OCI-LY3 (cell line): Measurements from ENCODE around the gene ANKMY2.

Experiments
- H2AFZ ChIP-seq: fragments of 200-600, 300-600 bp; shearing (Covaris generic); 2 replicates; pipeline ENCODE4 v1.6.0; 2014; ENCODE audit warnings: antibody characterized with exemption, low read depth, low read length
- H3K27ac ChIP-seq: fragments of 200-600, 300-600 bp; sonication (generic); 2 replicates; pipeline ENCODE4 v1.5.1; 2014; ENCODE audit warnings: mild to moderate bottlenecking, low read length, moderate library complexity, mixed read lengths
- H3K27me3 ChIP-seq: fragments of 200-600, 300-600 bp; sonication (generic); 2 replicates; pipeline ENCODE4 v1.6.1; 2014; ENCODE audit warnings: low read depth, low read length, mixed read lengths
- H3K36me3 ChIP-seq: fragments of 200-600, 300-600 bp; sonication (generic); replicated peaks from 2 replicates; pipeline ENCODE3; 2014; ENCODE audit warnings: low read depth, low read length, mixed read lengths
- H3K4me1 ChIP-seq: fragments of 300-600, 200-600 bp; sonication (generic); 2 replicates; pipeline ENCODE4 v1.6.1; 2014; ENCODE audit warnings: low read length, mixed read lengths
- H3K4me2 ChIP-seq: fragments of 200-600, 300-600 bp; sonication (generic); 2 replicates; pipeline ENCODE4 v1.6.1; 2014; ENCODE audit warnings: low read length, mixed read lengths
- H3K4me3 ChIP-seq: fragments of 300-600, 200-600 bp; sonication (generic); 2 replicates; pipeline ENCODE4 v1.5.1; 2014; ENCODE audit warnings: antibody characterized with exemption, mild to moderate bottlenecking, low read length, moderate library complexity
- H3K79me2 ChIP-seq: fragments of 300-600, 200-600 bp; shearing (Covaris generic); 2 replicates; pipeline ENCODE4 v1.6.1; 2014; ENCODE audit warnings: mild to moderate bottlenecking, low read length, mixed read lengths
- H3K9ac ChIP-seq: fragments of 300-600, 200-600 bp; shearing (Covaris generic); 2 replicates; pipeline ENCODE4 v1.6.0; 2014; ENCODE audit warnings: mild to moderate bottlenecking, low read length, moderate library complexity
- H3K9me3 ChIP-seq: fragments of 200-600, 300-600 bp; shearing (Covaris generic); 2 replicates; pipeline ENCODE4 v1.6.1; 2014; ENCODE audit warnings: low read length, mixed read lengths; ENCODE audit not compliant: insufficient read depth
- H4K20me1 ChIP-seq: fragments of 200-600, 300-600 bp; sonication (generic); 2 replicates; pipeline ENCODE4 v1.6.1; 2016; ENCODE audit warnings: low read length, mixed read lengths; ENCODE audit not compliant: insufficient read depth
- EZH2phosphoT487 ChIP-seq: fragments of 200-600 bp; shearing (Covaris generic); IDR thresholded peaks from 2 replicates; pipeline ENCODE4 v1.6.1; 2018; ENCODE audit warnings: antibody characterized with exemption, mixed run types, low read depth
- TF ChIP-seq, protein P1 (sequence below): fragments of 200-600, 300-600 bp; sonication (generic); IDR thresholded peaks from 2 replicates; pipeline ENCODE4 v1.5.1; 2014; ENCODE audit warnings: antibody characterized with exemption, low read length, low read depth

ANKMY2 gene

DNA sequence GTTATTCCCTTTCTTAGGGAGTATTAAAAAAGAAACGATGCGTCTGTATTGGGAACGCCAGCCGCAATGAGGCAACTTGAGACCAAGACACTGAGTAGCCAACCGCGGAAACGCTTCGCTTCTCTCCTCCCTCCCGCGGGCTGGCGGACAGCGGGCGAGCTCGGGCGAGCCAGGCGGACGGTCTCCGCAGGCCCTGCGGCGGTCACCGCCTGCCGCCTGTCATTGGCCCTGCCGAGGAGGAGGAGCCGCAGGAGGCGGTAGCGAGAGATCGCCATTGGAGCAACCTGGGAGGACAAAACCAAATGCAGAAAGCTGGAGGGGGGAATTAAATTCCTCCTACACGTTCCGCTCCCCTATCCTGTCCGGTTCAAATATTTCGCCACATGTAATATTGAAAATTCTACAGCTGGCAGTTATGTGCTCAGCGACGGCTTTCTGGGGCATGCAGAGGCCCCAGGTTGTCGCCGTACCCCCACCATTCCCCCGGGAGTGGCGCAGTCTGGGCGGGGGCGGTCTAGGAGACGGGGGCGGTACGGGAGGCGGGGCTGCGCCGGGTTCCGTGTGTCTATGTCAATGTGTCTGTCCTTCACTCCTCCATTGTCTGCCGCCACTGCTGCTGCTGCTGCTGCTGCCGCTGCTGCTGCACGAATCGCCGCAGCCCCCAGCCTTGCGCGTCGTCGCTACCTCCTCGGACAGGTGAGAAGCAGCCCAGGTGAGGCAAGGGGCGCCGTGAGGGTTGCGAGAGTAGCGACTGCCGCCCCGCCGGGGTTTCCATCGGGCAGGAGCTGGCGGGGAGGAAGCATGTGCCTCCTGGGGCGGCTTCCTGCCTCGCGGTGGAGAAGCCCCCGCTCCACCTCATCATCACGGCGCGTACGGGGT, at the start of gene ANKMY2, which contains the start of gene BZW2:
TSS of gene ANKMY2 (minus strand) at position 162 of the 879 bp plus-strand sequence. CDS start 181 bp downstream, outside the sequence.
TSS of gene BZW2 (plus strand) at position 589 of the 879 bp plus-strand sequence. CDS start 19,263 bp downstream, outside the sequence.
- TF ChIP-seq EZH2phosphoT487: no peak
- TF ChIP-seq, protein P1, sequence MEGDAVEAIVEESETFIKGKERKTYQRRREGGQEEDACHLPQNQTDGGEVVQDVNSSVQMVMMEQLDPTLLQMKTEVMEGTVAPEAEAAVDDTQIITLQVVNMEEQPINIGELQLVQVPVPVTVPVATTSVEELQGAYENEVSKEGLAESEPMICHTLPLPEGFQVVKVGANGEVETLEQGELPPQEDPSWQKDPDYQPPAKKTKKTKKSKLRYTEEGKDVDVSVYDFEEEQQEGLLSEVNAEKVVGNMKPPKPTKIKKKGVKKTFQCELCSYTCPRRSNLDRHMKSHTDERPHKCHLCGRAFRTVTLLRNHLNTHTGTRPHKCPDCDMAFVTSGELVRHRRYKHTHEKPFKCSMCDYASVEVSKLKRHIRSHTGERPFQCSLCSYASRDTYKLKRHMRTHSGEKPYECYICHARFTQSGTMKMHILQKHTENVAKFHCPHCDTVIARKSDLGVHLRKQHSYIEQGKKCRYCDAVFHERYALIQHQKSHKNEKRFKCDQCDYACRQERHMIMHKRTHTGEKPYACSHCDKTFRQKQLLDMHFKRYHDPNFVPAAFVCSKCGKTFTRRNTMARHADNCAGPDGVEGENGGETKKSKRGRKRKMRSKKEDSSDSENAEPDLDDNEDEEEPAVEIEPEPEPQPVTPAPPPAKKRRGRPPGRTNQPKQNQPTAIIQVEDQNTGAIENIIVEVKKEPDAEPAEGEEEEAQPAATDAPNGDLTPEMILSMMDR: no peak
- peak within 1 kb of the TSS; percentile 96 for H3K4me3 ChIP-seq
- H3K4me2 ChIP-seq: peak within 1 kb of the TSS; percentile 90
- H3K79me2 ChIP-seq: peaks cover 49% of the 10 kb centered on the region
- no peaks in the 10 kb centered on the region for H3K27me3 ChIP-seq
- H3K27ac ChIP-seq: peak within 1 kb of the TSS; percentile 68
- H3K36me3 ChIP-seq: peaks cover 8% of the 10 kb centered on the region
- peak within 1 kb of the TSS; percentile 89 for H3K9ac ChIP-seq
- H3K4me1 ChIP-seq: peaks cover 27% of the 10 kb centered on the region
- H3K9me3 ChIP-seq: no peaks in the 10 kb centered on the region
- H2AFZ ChIP-seq: peak within 1 kb of the TSS; percentile 77
- peaks cover 40% of the 10 kb centered on the region for H4K20me1 ChIP-seq

DNA sequence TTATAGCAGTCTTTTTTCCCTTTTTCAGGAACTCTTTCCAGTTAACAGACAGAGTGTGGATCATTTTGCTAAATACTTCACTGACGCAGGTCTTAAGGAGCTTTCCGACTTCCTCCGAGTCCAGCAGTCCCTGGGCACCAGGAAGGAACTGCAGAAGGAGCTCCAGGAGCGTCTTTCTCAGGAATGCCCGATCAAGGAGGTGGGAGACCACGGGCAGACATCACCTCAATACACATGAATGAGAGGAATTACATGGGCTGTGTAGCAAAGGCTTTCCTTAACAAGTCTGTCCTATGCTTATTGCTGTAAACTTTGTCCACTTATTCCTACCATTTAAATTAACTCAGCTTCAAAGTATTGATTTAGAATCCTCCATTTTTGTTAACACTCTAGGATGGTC, 49.3 kb upstream of the ANKMY2 start:
- no peak overlapping the region for H3K27ac ChIP-seq
- no peaks in the 10 kb centered on the region for H3K4me1 ChIP-seq
- no peak overlapping the region for H2AFZ ChIP-seq
- no peak overlapping the region for H3K4me2 ChIP-seq
- H3K9me3 ChIP-seq: no peaks in the 10 kb centered on the region
- no peaks in the 10 kb centered on the region for H3K79me2 ChIP-seq
- peaks cover 37% of the 10 kb centered on the region for H3K36me3 ChIP-seq
- no peaks in the 10 kb centered on the region for H4K20me1 ChIP-seq
- no peak overlapping the region for H3K9ac ChIP-seq
- H3K4me3 ChIP-seq: no peak overlapping the region
- no peaks in the 10 kb centered on the region for H3K27me3 ChIP-seq
- TF ChIP-seq, protein P1: no peak
- no peak for TF ChIP-seq EZH2phosphoT487

DNA sequence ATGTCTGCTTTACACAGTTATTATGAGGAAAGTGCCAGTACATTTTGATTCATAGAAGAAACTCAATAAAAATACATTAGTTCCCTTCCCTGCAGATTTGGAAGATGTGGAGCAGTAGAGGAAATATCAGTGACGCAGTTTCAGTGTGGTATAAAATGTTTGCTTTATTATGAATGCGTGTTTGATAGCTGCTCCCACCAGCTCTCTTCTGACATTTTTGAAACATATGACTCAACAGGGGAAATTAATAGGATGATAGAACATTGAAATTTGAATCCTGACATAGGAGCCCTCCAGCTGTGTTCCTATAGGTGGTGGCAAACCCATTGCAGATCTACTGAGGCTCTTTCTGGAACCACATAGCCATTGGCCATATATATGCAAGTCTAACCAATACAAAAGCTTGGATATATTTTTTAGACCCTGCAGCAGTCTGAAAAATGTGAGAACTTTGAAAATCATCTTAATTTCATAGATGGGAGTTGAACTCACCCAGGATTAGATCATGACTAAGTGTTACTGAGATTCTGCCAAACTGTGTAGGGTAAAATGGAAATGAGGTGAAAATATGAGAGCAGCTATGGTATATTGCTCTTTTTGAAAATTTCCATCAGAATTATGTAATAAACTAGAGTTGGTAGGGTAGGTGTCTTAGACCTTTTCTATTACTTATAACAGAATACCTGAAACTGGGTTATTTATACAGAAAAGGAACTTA, 48.2 kb upstream of the ANKMY2 start:
- H3K4me1 ChIP-seq: no peaks in the 10 kb centered on the region
- TF ChIP-seq, protein P1: no peak
- TF ChIP-seq EZH2phosphoT487: no peak
- H3K79me2 ChIP-seq: no peaks in the 10 kb centered on the region
- no peaks in the 10 kb centered on the region for H4K20me1 ChIP-seq
- peaks cover 33% of the 10 kb centered on the region for H3K36me3 ChIP-seq
- H3K4me3 ChIP-seq: no peak overlapping the region
- no peak overlapping the region for H3K9ac ChIP-seq
- H3K27me3 ChIP-seq: no peaks in the 10 kb centered on the region
- H3K9me3 ChIP-seq: no peaks in the 10 kb centered on the region
- H3K4me2 ChIP-seq: no peak overlapping the region
- H2AFZ ChIP-seq: no peak overlapping the region
- H3K27ac ChIP-seq: no peak overlapping the region

DNA sequence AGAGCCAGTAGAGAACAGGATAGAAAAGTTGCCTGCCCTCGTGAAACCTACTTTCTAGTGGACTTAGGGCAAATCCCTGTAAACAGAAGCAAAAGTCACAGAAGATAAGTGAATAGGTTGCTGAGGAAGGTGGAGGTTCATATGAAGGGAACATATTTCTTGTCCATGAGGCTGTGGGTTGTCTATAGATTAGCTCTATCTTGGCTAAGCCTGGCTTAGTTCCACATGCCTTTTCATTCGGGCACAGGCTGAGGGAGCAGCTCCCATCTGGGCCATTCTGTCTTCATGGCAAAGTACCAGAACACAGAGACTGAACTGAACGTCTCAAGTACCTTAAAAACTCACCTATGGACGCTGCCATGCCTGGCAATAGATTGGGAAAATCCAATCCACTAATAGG, 45.7 kb upstream of the ANKMY2 start:
- H3K27ac ChIP-seq: no peak overlapping the region
- H3K4me3 ChIP-seq: no peak overlapping the region
- no peaks in the 10 kb centered on the region for H3K79me2 ChIP-seq
- H3K9ac ChIP-seq: no peak overlapping the region
- no peaks in the 10 kb centered on the region for H3K27me3 ChIP-seq
- TF ChIP-seq, protein P1: no peak
- TF ChIP-seq EZH2phosphoT487: no peak
- no peak overlapping the region for H2AFZ ChIP-seq
- H3K36me3 ChIP-seq: peaks cover 21% of the 10 kb centered on the region
- no peaks in the 10 kb centered on the region for H3K9me3 ChIP-seq
- H3K4me1 ChIP-seq: no peaks in the 10 kb centered on the region
- H3K4me2 ChIP-seq: no peak overlapping the region
- H4K20me1 ChIP-seq: no peaks in the 10 kb centered on the region
